HFF-Myc (cell line): ENCODE measurements around the gene B3GNT4.
"Not testable (repeated sequence)": the region's sequence is repeated elsewhere in the genome, so short reads cannot be mapped to it uniquely, and the experiment has no call there.

Source experiments
- DNase-seq: peaks from one replicate; pipeline ENCODE4 v3.0.0-alpha.2; 2011; ENCODE audit warnings: low read depth; ENCODE audit errors: extremely low read depth
- H3K4me3 ChIP-seq: replicated peaks from 2 replicates; pipeline ENCODE4 v1.5.1; 2011; ENCODE audit warnings: low read depth, mild to moderate bottlenecking, control low read depth, low read length
- CTCF ChIP-seq: IDR thresholded peaks from 2 replicates; pipeline ENCODE4 v1.5.1; 2012; ENCODE audit warnings: mild to moderate bottlenecking, low read depth, low read length, control low read depth; ENCODE audit errors: missing control alignments

Gene B3GNT4

DNA sequence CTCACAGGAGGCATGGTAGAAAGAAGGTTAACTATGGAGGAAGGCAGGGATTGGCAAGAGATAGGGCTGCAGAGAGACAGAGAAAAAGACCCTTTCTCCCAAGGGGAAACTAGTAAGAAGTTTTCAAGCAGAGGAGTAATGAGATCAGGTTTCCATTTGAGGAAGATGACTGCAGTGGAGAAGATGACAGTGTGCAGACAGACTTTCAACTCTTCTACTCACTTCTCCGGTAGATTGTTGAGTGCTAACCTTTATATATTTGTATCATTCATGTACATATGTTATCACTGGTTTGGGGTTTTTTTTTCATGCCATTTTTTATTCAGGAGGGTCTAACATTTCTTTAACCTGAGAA is 5.9 kb upstream of the B3GNT4 start:
- no peak for DNase-seq
- no peak overlapping the region for H3K4me3 ChIP-seq
- no peak for TF ChIP-seq CTCF

DNA sequence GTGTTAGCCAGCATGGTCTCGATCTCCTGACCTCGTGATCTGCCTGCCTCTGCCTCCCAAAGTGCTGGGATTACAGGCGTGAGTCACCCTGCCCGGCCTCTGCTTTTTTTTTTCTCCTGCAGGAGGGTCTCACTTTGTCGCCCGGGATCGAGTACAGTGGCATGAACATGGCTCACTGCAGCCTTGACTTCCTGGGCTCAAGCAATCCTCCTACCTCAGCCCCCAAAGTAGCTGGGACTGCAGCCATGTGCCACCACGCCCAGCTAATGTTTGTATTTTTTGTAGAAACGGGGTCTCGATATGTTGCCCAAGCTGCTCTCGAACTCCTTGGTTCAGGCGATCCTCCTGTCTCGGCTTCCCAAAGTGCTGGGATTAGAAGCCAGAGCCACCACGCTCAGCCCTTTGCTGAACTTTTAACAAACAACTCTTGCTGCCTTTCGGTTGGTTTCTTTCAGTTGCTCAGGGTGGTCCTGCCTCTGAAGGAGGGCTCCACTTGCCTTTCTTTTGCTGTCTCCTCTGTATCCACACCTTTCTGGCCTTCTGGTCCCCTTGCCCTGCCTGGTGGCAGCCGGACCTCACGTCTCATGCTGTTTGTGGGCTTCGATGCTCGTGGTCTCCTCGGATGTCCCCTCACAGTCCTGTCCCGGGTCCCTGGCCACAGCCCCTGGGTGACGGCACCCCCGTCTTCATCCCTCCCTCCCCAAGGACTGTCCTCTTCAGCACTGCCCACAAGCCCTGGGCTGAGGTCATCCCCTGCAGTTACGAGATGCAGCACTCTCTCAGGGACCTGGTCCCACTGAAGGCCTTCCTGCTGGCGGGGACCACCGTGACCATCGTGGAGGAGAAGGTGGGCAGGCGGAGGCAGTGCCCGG is 3.8 kb upstream of the B3GNT4 start:
- TF ChIP-seq CTCF, result no peak
- no peak for DNase-seq
- no peak overlapping the region for H3K4me3 ChIP-seq

- DNase-seq, result no peak
- TF ChIP-seq CTCF, result peak; percentile 3
- no peak overlapping the region for H3K4me3 ChIP-seq
These were observed 2.9 kb upstream of the B3GNT4 start for GRCh38 chr12:122200541-122201175.

- no peak for TF ChIP-seq CTCF
- no peak for DNase-seq
These were observed 2.1 kb upstream of the B3GNT4 start for GRCh38 chr12:122201381-122201780.

DNA sequence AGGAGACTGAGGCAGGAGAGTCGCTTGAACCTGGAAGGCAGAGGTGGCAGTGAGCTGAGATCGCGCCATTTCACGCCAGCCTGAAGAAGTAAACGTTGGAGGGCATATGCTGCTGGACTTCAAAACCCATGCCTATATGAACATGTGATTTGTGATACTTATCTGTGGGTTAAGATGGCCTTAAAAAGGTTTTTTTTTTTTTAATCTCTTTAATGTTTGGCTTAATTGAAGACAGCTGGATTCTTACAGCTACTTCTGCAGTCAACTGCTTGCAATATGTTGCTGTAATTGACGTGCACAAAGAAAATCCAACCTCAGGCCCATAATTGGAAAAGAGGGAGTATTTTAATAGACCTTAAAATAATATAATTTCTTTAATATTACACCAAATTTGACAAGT is 1.5 kb upstream of the B3GNT4 start:
- H3K4me3 ChIP-seq, result no peak overlapping the region
- no peak for DNase-seq
- no peak for TF ChIP-seq CTCF

More at GRCh38 chr12:122201381-122201780, 2.1 kb upstream of the B3GNT4 start:
- H3K4me3 ChIP-seq, result no peak overlapping the region

DNA sequence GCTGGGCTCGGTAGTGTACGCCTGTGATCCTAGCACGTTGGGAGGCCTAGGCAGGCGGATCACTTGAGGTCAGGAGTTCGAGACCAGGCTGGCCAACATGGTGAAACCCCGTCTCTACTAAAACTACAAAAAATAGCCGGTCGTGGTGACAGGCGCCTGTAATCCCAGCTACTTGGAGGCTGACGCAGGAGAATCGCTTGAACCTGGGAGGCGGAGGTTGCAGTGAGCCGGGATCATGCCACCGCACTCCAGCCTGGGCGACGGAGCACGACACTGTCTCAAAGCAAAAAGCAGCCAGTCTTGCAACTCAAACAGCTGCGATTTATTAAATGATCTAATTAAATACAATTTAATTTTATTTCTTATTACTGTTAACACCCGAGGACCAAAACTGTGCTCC is 698 bp upstream of the B3GNT4 start:
- H3K4me3 ChIP-seq, result peak overlapping the region; percentile 45
- not testable (repeated sequence) for DNase-seq

DNA sequence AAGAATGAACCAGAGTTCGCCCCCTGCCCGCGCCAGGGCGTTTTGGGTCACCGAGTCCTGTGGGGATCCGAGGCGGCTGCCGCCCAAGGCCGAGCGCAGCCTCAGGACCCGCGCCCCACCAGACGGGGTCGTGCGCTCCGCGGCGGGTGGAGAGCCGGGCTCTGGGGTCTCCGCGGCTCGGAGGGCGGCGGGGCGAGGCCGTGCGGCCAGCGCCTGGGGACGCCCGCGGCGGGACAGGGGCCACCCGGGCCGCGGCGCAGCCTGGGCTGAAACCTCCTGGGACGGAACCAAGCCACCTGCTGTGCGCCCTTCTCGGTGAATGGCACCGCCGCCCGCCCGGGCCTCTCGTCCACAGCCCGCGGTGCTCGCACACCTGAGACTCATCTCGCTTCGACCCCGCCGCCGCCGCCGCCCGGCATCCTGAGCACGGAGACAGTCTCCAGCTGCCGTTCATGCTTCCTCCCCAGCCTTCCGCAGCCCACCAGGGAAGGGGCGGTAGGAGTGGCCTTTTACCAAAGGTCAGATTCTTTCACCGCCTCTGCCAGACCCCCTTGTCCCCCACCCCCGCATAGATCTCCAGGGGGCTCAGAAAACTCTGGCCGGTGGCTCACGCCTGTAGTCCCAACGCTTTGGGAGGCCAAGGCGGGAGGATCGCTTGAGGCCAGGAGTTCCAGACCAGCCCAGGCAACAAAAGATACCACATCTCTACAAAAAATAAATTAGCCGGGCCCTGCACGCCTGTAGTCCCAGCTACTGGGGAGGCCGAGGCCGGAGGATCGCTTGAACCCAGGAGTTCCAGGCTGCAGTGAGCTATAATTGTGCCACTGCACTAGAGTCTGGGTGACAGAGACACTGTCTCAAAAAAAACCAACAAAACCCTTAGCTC is 901 bp downstream of the B3GNT4 start:
- no peak for TF ChIP-seq CTCF
- no peak for DNase-seq
- peak overlapping the region; percentile 45 for H3K4me3 ChIP-seq
